DOHH2 (cell line): ENCODE measurements around the gene TMPRSS7.

Experiments
- H3F3A ChIP-seq: fragments of 200-600 bp; sonication (generic), shearing (Covaris generic); 2 replicates; pipeline ENCODE4 v1.6.0; 2016; ENCODE audit warnings: antibody characterized with exemption, mild to moderate bottlenecking; ENCODE audit not compliant: control insufficient read depth, insufficient read depth
- H3K27ac ChIP-seq: fragments of 200-600 bp; sonication (generic); 2 replicates; pipeline ENCODE4 v1.5.1; 2014; ENCODE audit warnings: low read depth, mild to moderate bottlenecking, low read length, moderate library complexity
- H3K27me3 ChIP-seq: fragments of 200-600 bp; sonication (generic); 2 replicates; pipeline ENCODE4 v1.6.1; 2014; ENCODE audit warnings: mild to moderate bottlenecking, low read length, mixed read lengths; ENCODE audit not compliant: control insufficient read depth
- H3K36me3 ChIP-seq: fragments of 200-600 bp; sonication (generic); 2 replicates; pipeline ENCODE4 v1.6.1; 2014; ENCODE audit warnings: mild to moderate bottlenecking, low read length, moderate library complexity, mixed read lengths; ENCODE audit not compliant: control insufficient read depth
- H3K4me1 ChIP-seq: fragments of 200-600 bp; sonication (generic); 2 replicates; pipeline ENCODE4 v1.6.1; 2014; ENCODE audit warnings: mild to moderate bottlenecking, low read length, mixed read lengths; ENCODE audit not compliant: control insufficient read depth
- H3K4me2 ChIP-seq: fragments of 200-600 bp; sonication (generic); 2 replicates; pipeline ENCODE4 v1.6.0; 2014; ENCODE audit warnings: mild to moderate bottlenecking, low read length, moderate library complexity
- H3K4me3 ChIP-seq: fragments of 200-600 bp; sonication (generic); 2 replicates; pipeline ENCODE4 v1.5.1; 2014; ENCODE audit warnings: mild to moderate bottlenecking, low read length, mixed read lengths
- H3K79me2 ChIP-seq: fragments of 200-600 bp; sonication (generic); 2 replicates; pipeline ENCODE4 v1.6.1; 2014; ENCODE audit warnings: mild to moderate bottlenecking, low read length, mixed read lengths; ENCODE audit not compliant: control insufficient read depth
- H3K9me2 ChIP-seq: fragments of 200-600 bp; sonication (generic); replicated peaks from 2 replicates; pipeline ENCODE4 v1.6.1; 2014; ENCODE audit warnings: mild to moderate bottlenecking, low read length, mixed read lengths; ENCODE audit not compliant: control insufficient read depth
- H3K9me3 ChIP-seq: fragments of 200-600 bp; sonication (generic); 2 replicates; pipeline ENCODE4 v1.6.1; 2014; ENCODE audit warnings: antibody characterized with exemption, low read length, mixed read lengths; ENCODE audit not compliant: control insufficient read depth, insufficient read depth
- H4K20me1 ChIP-seq: fragments of 200-600 bp; sonication (generic); 2 replicates; pipeline ENCODE4 v1.6.0; 2014; ENCODE audit warnings: low read depth, mild to moderate bottlenecking, antibody characterized with exemption, low read length, moderate library complexity; ENCODE audit not compliant: control insufficient read depth, insufficient read depth
- EZH2phosphoT487 ChIP-seq: fragments of 200-600 bp; sonication (generic); IDR thresholded peaks from 2 replicates; pipeline ENCODE4 v1.6.1; 2017; ENCODE audit warnings: borderline replicate concordance, mild to moderate bottlenecking, antibody characterized with exemption, low read length, moderate library complexity, mixed read lengths
- TF ChIP-seq, protein P1 (sequence below): fragments of 200-600 bp; sonication (generic); IDR thresholded peaks from one replicate; pipeline ENCODE4 v1.5.1; 2014; ENCODE audit warnings: antibody characterized with exemption, mild to moderate bottlenecking, low read depth, low read length; ENCODE audit not compliant: poor library complexity, severe bottlenecking

The TMPRSS7 gene

GRCh38 chr3:112002096-112002971 lies 32.2 kb upstream of the TMPRSS7 start:
- peaks cover 7% of the 10 kb centered on the region; the same call in 1 of the 2 replicates for H3K4me1 ChIP-seq
- no peaks in the 10 kb centered on the region for H3K9me3 ChIP-seq
- H3K9me2 ChIP-seq, result no peaks in the 10 kb centered on the region
- no peak for TF ChIP-seq EZH2phosphoT487
- TF ChIP-seq, protein P1, sequence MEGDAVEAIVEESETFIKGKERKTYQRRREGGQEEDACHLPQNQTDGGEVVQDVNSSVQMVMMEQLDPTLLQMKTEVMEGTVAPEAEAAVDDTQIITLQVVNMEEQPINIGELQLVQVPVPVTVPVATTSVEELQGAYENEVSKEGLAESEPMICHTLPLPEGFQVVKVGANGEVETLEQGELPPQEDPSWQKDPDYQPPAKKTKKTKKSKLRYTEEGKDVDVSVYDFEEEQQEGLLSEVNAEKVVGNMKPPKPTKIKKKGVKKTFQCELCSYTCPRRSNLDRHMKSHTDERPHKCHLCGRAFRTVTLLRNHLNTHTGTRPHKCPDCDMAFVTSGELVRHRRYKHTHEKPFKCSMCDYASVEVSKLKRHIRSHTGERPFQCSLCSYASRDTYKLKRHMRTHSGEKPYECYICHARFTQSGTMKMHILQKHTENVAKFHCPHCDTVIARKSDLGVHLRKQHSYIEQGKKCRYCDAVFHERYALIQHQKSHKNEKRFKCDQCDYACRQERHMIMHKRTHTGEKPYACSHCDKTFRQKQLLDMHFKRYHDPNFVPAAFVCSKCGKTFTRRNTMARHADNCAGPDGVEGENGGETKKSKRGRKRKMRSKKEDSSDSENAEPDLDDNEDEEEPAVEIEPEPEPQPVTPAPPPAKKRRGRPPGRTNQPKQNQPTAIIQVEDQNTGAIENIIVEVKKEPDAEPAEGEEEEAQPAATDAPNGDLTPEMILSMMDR, result no peak
- no peaks in the 10 kb centered on the region for H3K36me3 ChIP-seq
- no peak overlapping the region for H3K4me3 ChIP-seq
- H3K79me2 ChIP-seq, result no peaks in the 10 kb centered on the region
- H3F3A ChIP-seq, result no peaks in the 10 kb centered on the region
- H3K27ac ChIP-seq, result no peak overlapping the region
- no peaks in the 10 kb centered on the region for H4K20me1 ChIP-seq
- no peak overlapping the region for H3K4me2 ChIP-seq
- H3K27me3 ChIP-seq, result peaks cover 15% of the 10 kb centered on the region

- Histone ChIP-seq H3K36me3 (no peaks in the 10 kb centered on the region), H3K27me3 (peaks cover 13% of the 10 kb centered on the region), H3K9me2 (no peaks in the 10 kb centered on the region), H3K4me2 (no peak overlapping the region), H3K79me2 (no peaks in the 10 kb centered on the region), H3K4me1 (peaks cover 6% of the 10 kb centered on the region; the same call in 1 of the 2 replicates), H3K4me3 (no peak overlapping the region), H3F3A (no peaks in the 10 kb centered on the region), H4K20me1 (no peaks in the 10 kb centered on the region), H3K27ac (no peak overlapping the region), H3K9me3 (no peaks in the 10 kb centered on the region)
- TF ChIP-seq, protein P1, result no peak
- no peak for TF ChIP-seq EZH2phosphoT487
Observed at GRCh38 chr3:112003321-112004080, 31.0 kb upstream of the TMPRSS7 start.

DNA sequence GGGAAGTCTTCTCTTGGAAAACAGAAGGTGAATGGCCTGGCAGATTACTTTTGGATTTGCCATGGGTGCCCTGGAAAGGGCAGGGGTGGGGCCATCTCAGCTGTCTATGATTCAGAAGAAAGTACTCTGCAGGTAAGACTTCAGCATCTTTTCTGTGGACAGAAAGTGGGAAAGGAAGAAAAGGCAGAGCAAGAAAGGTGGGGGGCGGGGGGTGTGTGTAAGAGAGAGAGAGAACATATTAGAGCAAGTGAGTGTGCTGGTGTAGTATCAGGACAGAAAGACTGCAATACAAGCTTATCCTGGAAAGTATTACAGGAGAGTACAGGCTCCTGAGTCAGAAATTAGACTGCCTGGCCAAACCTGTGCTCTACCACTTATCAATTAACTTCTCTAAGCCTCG lies 30.3 kb upstream of the TMPRSS7 start:
- H3F3A ChIP-seq, result no peaks in the 10 kb centered on the region
- no peaks in the 10 kb centered on the region for H4K20me1 ChIP-seq
- H3K4me3 ChIP-seq, result no peak overlapping the region
- TF ChIP-seq EZH2phosphoT487, result no peak
- TF ChIP-seq, protein P1, result no peak
- no peaks in the 10 kb centered on the region for H3K9me3 ChIP-seq
- no peak overlapping the region for H3K27ac ChIP-seq
- peaks cover 7% of the 10 kb centered on the region for H3K27me3 ChIP-seq
- no peaks in the 10 kb centered on the region for H3K79me2 ChIP-seq
- H3K4me2 ChIP-seq, result no peak overlapping the region
- peaks cover under 1% of the 10 kb centered on the region; the same call in 1 of the 2 replicates for H3K4me1 ChIP-seq
- no peaks in the 10 kb centered on the region for H3K36me3 ChIP-seq
- no peaks in the 10 kb centered on the region for H3K9me2 ChIP-seq
